ENCODE results near the gene OR6S1.

Gene OR6S1

DNA sequence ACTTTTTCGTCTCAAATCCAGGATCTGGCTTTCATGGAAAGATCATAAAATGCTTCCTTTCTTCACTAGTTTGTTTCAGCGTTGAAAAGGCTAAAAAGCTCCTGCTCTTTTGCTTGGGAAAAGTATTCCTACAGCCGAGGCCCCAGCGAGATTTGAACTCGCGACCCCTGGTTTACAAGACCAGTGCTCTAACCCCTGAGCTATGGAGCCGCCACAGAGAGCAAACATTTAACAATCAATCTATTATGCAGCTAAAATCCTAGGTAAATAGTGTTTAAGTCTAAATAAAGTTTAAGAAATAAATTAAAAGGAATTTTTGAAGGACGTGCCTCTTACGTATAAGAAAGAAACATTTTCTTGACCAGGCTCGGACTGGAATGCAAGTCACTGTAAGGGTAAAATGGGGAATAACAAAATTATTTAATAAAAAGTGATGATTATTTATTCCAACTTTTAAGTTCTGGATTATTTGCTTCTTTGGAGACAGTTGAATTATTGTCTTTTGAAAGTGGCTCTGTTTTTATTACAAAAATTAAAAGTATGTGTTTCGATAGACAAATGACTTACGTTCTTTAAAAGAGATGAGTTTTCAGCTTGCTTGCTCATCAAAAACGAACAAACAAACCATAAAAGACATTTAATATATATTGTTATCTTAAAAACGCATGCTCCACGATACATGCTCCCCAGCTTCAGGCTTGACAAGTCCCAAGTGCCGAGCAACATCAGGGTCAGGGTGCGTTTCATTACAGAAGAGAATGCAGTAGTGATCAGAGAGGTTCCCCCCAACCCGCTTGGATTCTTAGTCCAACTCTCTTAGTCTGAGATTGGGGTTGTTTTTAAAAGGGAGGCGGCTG, 10.2 kb downstream of the OR6S1 start:
- peak overlapping the region; percentile 39 to 49 for H3K4me3 ChIP-seq (replicated peaks in 1 of 2; ENCODE audit: low read depth in 2 of 2, low read length in 2 of 2)
- peak; percentile 74 to 86 for DNase-seq (ENCODE audit: low read depth in 2 of 2)
- TF ChIP-seq, protein P1, sequence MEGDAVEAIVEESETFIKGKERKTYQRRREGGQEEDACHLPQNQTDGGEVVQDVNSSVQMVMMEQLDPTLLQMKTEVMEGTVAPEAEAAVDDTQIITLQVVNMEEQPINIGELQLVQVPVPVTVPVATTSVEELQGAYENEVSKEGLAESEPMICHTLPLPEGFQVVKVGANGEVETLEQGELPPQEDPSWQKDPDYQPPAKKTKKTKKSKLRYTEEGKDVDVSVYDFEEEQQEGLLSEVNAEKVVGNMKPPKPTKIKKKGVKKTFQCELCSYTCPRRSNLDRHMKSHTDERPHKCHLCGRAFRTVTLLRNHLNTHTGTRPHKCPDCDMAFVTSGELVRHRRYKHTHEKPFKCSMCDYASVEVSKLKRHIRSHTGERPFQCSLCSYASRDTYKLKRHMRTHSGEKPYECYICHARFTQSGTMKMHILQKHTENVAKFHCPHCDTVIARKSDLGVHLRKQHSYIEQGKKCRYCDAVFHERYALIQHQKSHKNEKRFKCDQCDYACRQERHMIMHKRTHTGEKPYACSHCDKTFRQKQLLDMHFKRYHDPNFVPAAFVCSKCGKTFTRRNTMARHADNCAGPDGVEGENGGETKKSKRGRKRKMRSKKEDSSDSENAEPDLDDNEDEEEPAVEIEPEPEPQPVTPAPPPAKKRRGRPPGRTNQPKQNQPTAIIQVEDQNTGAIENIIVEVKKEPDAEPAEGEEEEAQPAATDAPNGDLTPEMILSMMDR (IDR thresholded peaks at IDR 0.05; ENCODE audit: low read depth, low read length), result no peak

DNA sequence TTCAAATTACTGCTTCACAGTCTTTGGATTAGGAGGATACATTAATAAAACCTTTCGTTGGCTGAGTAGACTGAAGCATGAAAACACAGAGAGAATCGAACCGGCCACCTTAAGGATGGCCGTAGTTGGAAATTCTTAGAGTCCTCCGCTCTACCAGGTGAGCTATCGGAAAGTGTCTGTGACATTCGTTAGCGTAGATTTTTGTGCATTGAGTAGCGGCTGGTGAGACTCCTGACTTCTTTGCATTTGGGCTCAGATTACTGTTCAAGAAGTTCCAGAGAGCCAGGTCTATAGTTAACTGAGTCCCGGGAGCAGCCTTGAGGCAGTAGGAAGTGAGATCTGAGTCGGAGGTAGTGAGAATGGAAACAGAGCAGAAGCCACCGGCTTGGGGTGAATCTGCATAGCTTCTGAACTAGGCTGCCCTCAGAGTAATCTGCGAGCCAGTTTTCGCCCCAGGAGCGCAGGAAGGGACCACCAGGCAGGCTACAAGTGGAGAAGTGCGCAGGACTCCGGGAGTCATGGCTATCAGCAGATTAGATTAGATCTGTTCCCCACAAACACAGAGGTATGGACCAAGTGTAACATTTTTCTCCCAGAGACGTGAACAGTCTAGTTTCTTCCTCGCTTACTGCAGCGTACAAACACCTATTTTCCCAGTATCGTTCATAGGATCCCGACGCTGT, 11.0 kb downstream of the OR6S1 start:
- TF ChIP-seq, protein P1 (IDR thresholded peaks at IDR 0.05; ENCODE audit: low read depth, low read length), result no peak
- DNase-seq (ENCODE audit: low read depth in 2 of 2), result peak; percentile 29 to 82
- peak overlapping the region; percentile 39 to 49 for H3K4me3 ChIP-seq (replicated peaks in 1 of 2; ENCODE audit: low read depth in 2 of 2, low read length in 2 of 2)

DNA sequence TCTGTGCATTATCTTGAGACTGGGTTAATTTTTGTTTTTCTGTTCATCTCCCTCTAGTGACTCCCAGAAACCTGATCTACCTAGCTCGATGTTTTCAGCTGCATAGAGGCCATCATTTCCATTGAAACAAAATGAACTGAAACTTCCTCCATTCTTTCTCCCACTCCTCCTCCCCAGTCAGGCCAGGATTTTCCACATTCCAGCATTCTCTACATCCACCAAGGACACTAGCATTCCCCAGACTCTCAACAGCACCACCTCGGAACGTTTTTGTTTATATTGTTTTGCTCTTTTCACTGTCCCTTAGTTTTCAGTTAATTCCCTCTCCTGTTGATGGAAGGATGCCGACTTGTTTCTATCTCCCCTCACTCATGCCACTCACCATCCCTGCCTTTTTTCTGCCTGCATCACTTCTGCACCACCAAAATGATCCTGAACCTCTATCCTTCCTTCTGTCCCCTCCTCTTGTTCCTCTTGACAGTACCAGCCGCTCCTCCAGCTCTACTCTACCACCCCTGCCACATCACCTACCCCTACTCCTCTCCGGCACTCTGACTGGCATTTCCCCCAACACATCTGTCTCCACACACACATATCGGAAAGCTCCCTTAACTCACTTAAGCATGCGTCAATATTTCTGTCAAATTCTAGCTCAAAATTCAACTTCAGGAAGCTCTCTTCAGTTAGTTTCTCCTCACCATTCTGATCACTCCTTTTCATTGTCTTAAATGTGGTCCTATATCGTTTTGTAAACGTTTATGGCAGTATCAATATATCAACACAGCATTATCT, 13.2 kb downstream of the OR6S1 start:
- H3K4me3 ChIP-seq (replicated peaks in 1 of 2; ENCODE audit: low read depth in 2 of 2, low read length in 2 of 2), result no peak overlapping the region
- TF ChIP-seq, protein P1 (IDR thresholded peaks at IDR 0.05; ENCODE audit: low read depth, low read length), result no peak

DNA sequence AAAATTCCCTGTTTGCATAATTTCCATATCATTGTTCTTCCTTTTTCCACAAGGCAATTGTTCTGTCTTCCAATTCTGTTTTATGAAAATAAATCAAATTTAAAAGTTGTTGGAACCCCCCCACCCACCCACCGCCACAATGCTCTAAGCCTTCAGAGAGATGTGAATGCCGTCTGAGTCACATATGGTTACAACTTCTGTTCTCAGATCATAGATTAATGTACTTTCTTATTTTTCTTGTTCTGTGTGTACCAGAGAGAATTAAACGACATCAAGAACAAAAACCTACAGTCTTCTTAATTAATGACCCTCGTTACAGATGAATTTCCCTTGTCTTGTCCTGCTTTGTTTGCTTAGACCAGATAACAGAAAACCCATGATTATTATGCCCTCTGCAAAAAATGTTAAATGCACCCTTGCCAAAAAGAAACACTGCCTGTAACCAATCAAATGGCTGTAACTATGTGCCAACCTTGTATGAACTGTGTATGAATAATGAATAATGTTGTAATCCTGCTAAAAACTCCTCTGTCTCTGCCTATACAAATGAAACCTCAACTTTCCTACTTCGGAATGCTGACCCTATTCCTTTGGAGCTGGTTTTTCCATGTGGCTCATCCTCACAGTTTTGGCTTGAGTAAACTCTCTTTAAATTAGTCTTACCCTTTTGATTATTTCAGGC, 14.0 kb downstream of the OR6S1 start:
- TF ChIP-seq, protein P1 (IDR thresholded peaks at IDR 0.05; ENCODE audit: low read depth, low read length), result no peak
- no peak overlapping the region for H3K4me3 ChIP-seq (replicated peaks in 1 of 2; ENCODE audit: low read depth in 2 of 2, low read length in 2 of 2)
- DNase-seq (ENCODE audit: low read depth in 2 of 2), result peak; percentile 30 to 43

More for the DNA sequence above, 13.2 kb downstream of the OR6S1 start:
- DNase-seq (ENCODE audit: low read depth in 2 of 2), result no peak

DNA sequence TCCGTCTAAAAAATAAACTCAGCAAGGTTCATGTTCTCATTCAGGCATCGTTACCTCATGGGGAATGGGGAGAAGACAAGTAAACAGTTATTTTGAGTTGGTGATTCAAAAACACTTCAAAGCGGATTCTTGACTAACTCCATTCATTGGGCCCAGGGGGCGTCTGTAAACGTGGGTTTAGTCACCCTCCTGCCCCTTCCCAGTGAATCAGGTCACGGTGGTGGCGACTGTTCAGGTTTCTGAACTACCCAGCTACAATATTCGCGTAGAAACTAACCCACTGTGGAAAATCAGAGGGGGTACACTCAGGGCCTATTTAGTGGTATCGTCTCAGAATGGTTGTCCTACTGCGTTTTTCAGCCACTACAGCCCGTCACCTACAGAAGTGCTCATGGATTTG, 15.2 kb downstream of the OR6S1 start:
- no peak for DNase-seq (ENCODE audit: low read depth in 2 of 2)
- TF ChIP-seq, protein P1 (IDR thresholded peaks at IDR 0.05; ENCODE audit: low read depth, low read length), result no peak
- H3K4me3 ChIP-seq (replicated peaks in 1 of 2; ENCODE audit: low read depth in 2 of 2, low read length in 2 of 2), result no peak overlapping the region

DNA sequence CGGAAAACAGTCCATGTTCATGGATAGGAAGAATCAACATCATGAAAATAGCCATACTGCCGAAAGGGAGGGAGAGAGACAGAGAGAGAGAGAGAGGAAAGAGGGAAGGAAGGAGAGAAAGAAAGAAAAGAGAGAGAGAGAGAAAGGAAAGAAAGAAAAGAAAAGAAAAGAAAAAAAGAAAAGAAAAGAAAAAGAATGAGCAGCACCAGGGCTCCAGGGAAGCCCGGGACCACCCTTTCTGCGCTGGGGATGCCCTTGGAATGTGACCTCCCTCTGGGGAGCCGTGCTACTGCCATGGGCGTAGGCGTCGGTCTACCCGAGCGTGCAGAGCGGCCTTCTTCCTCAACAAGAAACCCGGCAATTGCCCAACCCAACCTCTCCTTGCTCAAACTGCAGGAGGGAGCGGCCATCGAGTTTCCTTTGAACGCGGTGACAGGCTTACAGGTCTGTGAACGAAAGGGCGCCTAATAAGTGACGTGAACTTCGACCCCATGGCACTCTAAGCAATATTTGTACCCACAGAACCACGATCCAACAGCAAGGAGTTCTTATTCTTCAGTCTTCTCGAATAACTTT, 16.9 kb downstream of the OR6S1 start:
- DNase-seq (ENCODE audit: low read depth in 2 of 2), result peak; percentile 72 to 85
- peak overlapping the region; percentile 27 to 53 for H3K4me3 ChIP-seq (replicated peaks in 1 of 2; ENCODE audit: low read depth in 2 of 2, low read length in 2 of 2)
- TF ChIP-seq, protein P1 (IDR thresholded peaks at IDR 0.05; ENCODE audit: low read depth, low read length), result no peak

All from cardiac fibroblast (primary cell).